GM13976 (cell line): ENCODE measurements around the gene ZFYVE28.

Source experiments
- DNase-seq: peaks from one replicate; pipeline ENCODE4 v3.0.0; 2012; ENCODE audit warnings: low spot score
- CTCF ChIP-seq: IDR thresholded peaks from 2 replicates; pipeline ENCODE4 v1.5.1; 2012; ENCODE audit warnings: borderline replicate concordance, mild to moderate bottlenecking; ENCODE audit not compliant: insufficient read depth; ENCODE audit errors: extremely low read depth, missing control alignments, control extremely low read depth
- in situ Hi-C: fragments of 300-500 bp; cut with MboI; formaldehyde crosslinking; loops from one replicate; pipeline ENCODE4 v1.12.0; 2022; ENCODE audit warnings: low sequenced_read_pairs, mixed read lengths, inconsistent platforms; ENCODE audit not compliant: unreplicated experiment

ZFYVE28 gene

GRCh38 chr4:2413821-2414610 is 4.4 kb downstream of the ZFYVE28 start:
- no peak for DNase-seq
- in situ Hi-C loops: no loop called here
- no peak for TF ChIP-seq CTCF

GRCh38 chr4:2412885-2413716 is 5.3 kb downstream of the ZFYVE28 start:
- DNase-seq: peak; percentile 74
- TF ChIP-seq CTCF: peak; percentile 8
- in situ Hi-C loops: no loop called here

GRCh38 chr4:2412534-2412884 is 5.9 kb downstream of the ZFYVE28 start:
- peak; percentile 61 for DNase-seq
- no peak for TF ChIP-seq CTCF
- in situ Hi-C loops: no loop called here

- no peak for TF ChIP-seq CTCF
- DNase-seq: peak; percentile 80
- in situ Hi-C loops: no loop called here
Observed at GRCh38 chr4:2411786-2412510, 6.5 kb downstream of the ZFYVE28 start.

GRCh38 chr4:2409381-2409783 is 9.1 kb downstream of the ZFYVE28 start:
- TF ChIP-seq CTCF: no peak
- in situ Hi-C loops: no loop called here
- DNase-seq: no peak

GRCh38 chr4:2408976-2409375 is 9.5 kb downstream of the ZFYVE28 start:
- in situ Hi-C loops: no loop called here
- DNase-seq: no peak
- no peak for TF ChIP-seq CTCF
